Skeletal muscle tissue (tissue), 4 donors: ENCODE measurements around the gene RFC2. TPM values are rescaled to one million over a fixed set of nuclear protein-coding genes. Genes with fewer than 3 reads are reported as not detected.
"Not testable (repeated sequence)": the region's sequence is repeated elsewhere in the genome, so short reads cannot be mapped to it uniquely, and the experiment has no call there.

Experiments used
- H3K27ac ChIP-seq: one replicate; pipeline ENCODE4 v1.7.0; 2013; ENCODE audit warnings: mild to moderate bottlenecking, low read depth, low read length, inconsistent platforms
- H3K27me3 ChIP-seq, 3 donors: one replicate each; pipeline ENCODE4 v1.7.0; 2013; ENCODE audit warnings: low read length in 3 of 3; ENCODE audit not compliant: control insufficient read depth in 3 of 3, insufficient read depth in 3 of 3
- H3K36me3 ChIP-seq, 3 donors: one replicate each; pipeline ENCODE4 v1.7.0; 2013; ENCODE audit warnings: low read length in 3 of 3; ENCODE audit not compliant: control insufficient read depth in 3 of 3, insufficient read depth in 3 of 3
- H3K4me1 ChIP-seq, 3 donors: one replicate each; pipeline ENCODE4 v1.7.0; 2013; ENCODE audit warnings: low read length in 3 of 3, mild to moderate bottlenecking in 3 of 3; ENCODE audit not compliant: control insufficient read depth in 3 of 3, insufficient read depth in 3 of 3
- H3K4me3 ChIP-seq, 3 donors: one replicate each; pipeline ENCODE4 v1.7.0; 2013; ENCODE audit warnings: low read length in 3 of 3
- H3K9ac ChIP-seq, 3 donors: one replicate each; pipeline ENCODE4 v1.7.0; 2013; ENCODE audit warnings: low read length in 3 of 3, mild to moderate bottlenecking in 3 of 3, moderate library complexity in 2 of 3, low read depth in 1 of 3
- H3K9me3 ChIP-seq, 3 donors: one replicate each; pipeline ENCODE4 v1.7.0; 2013; ENCODE audit warnings: low read length in 3 of 3; ENCODE audit not compliant: control insufficient read depth in 3 of 3
- total RNA-seq: library from RNA; depleted of rRNA; stranded (reverse); fragments of >200 nt; gene quantifications from one replicate; pipeline ENCODE4 v1.2.3, GENCODE V29; 2014
- donor health status: Osteomylitis.

Gene RFC2
- total RNA-seq, 1 donor from 2014 or later: 21.4 TPM

DNA sequence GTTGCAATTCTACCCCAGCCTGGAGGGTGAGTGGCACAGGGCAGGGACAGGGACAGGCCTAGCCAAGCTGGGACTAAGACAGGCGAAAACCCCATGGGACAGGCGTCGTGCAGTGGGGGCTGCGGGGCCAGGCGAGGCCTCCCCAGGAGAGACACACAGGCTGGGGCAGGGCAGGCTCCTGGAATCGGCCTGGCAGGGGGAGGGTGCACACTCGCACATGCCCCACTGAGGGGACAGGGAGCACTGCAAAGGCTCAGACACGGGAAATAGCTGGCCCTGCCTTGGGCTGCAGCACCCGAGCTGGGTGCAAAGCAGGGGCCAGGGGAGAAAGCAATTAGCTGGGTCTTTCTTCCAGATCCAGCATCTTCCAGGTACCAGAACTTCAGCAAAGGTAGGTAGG is 34.0 kb downstream of the RFC2 start:
- H3K9ac ChIP-seq: no peak overlapping the region
- H3K4me1 ChIP-seq: no peaks in the 10 kb centered on the region
- no peak overlapping the region for H3K27ac ChIP-seq
- H3K4me3 ChIP-seq: no peak overlapping the region
- no peaks in the 10 kb centered on the region for H3K27me3 ChIP-seq
- H3K36me3 ChIP-seq: peaks cover 0 to 10% (median 2%) of the 10 kb centered on the region in 3 donors
- no peaks in the 10 kb centered on the region for H3K9me3 ChIP-seq

DNA sequence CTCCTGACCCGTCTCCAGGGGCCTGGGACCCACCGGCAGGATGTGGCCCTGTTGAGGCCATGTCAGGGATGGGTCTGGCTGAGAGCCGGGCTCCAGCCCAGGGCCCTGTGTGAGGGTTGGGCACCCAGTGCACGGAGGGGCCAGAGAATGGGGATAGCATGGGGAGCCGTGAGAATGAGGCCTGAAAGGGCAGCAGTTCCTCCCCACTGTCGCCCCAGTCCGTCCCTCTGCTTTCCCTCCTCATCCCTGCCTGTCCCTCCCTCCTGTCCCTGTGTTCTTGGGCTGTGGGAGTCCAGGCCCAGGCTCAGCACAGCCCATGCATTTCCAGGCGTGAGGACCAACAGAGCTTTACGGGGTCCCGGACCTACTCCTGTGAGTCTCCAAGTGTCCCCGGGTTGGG is 34.8 kb downstream of the RFC2 start:
- no peaks in the 10 kb centered on the region for H3K4me1 ChIP-seq
- H3K36me3 ChIP-seq: peaks cover 0 to 6% (median 2%) of the 10 kb centered on the region in 3 donors

GRCh38 chr7:74218343-74218698 is 35.9 kb downstream of the RFC2 start:
- Histone ChIP-seq H3K27ac (no peak overlapping the region), H3K27me3 (no peaks in the 10 kb centered on the region), H3K4me1 (no peaks in the 10 kb centered on the region), H3K9ac (no peak overlapping the region), H3K4me3 (no peak overlapping the region), H3K36me3 (no peaks in the 10 kb centered on the region), H3K9me3 (no peaks in the 10 kb centered on the region)

More for the DNA sequence above, 34.8 kb downstream of the RFC2 start:
- H3K4me3 ChIP-seq: no peak overlapping the region
- no peak overlapping the region for H3K27ac ChIP-seq
- H3K27me3 ChIP-seq: no peaks in the 10 kb centered on the region
- H3K9ac ChIP-seq: no peak overlapping the region
- H3K9me3 ChIP-seq: no peaks in the 10 kb centered on the region

GRCh38 chr7:74217455-74218342 is 36.5 kb downstream of the RFC2 start:
- no peaks in the 10 kb centered on the region for H3K27me3 ChIP-seq
- no peak overlapping the region for H3K27ac ChIP-seq
- no peak overlapping the region for H3K9ac ChIP-seq
- H3K4me1 ChIP-seq: no peaks in the 10 kb centered on the region
- no peak overlapping the region for H3K4me3 ChIP-seq
- H3K9me3 ChIP-seq: no peaks in the 10 kb centered on the region
- no peaks in the 10 kb centered on the region for H3K36me3 ChIP-seq

GRCh38 chr7:74216361-74216761 is 37.8 kb downstream of the RFC2 start:
- H3K27me3 ChIP-seq: no peaks in the 10 kb centered on the region
- no peak overlapping the region for H3K27ac ChIP-seq
- no peaks in the 10 kb centered on the region for H3K9me3 ChIP-seq
- no peaks in the 10 kb centered on the region for H3K4me1 ChIP-seq
- H3K9ac ChIP-seq: no peak overlapping the region
- no peak overlapping the region for H3K4me3 ChIP-seq
- H3K36me3 ChIP-seq: no peaks in the 10 kb centered on the region

DNA sequence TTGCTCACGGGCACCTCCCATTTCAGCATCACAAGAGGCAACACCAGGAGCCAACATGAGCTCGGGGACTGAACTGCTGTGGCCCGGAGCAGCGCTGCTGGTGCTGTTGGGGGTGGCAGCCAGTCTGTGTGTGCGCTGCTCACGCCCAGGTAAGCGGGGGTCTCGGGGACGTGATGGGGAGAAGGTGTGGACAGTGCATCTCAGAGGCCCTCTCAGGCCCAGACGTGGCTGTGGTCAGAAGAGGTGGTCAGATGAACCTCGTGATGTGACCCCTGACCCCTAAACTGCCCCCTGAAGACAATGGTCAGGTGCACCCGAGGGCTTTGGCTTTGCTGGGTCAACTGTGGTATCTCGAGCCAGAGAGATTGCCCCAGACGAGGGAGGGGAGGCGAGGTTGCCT is 38.3 kb downstream of the RFC2 start:
- no peak overlapping the region for H3K4me3 ChIP-seq
- H3K27me3 ChIP-seq: no peaks in the 10 kb centered on the region
- H3K36me3 ChIP-seq: no peaks in the 10 kb centered on the region
- H3K9me3 ChIP-seq: no peaks in the 10 kb centered on the region
- H3K9ac ChIP-seq: no peak overlapping the region
- no peak overlapping the region for H3K27ac ChIP-seq
- H3K4me1 ChIP-seq: no peaks in the 10 kb centered on the region

DNA sequence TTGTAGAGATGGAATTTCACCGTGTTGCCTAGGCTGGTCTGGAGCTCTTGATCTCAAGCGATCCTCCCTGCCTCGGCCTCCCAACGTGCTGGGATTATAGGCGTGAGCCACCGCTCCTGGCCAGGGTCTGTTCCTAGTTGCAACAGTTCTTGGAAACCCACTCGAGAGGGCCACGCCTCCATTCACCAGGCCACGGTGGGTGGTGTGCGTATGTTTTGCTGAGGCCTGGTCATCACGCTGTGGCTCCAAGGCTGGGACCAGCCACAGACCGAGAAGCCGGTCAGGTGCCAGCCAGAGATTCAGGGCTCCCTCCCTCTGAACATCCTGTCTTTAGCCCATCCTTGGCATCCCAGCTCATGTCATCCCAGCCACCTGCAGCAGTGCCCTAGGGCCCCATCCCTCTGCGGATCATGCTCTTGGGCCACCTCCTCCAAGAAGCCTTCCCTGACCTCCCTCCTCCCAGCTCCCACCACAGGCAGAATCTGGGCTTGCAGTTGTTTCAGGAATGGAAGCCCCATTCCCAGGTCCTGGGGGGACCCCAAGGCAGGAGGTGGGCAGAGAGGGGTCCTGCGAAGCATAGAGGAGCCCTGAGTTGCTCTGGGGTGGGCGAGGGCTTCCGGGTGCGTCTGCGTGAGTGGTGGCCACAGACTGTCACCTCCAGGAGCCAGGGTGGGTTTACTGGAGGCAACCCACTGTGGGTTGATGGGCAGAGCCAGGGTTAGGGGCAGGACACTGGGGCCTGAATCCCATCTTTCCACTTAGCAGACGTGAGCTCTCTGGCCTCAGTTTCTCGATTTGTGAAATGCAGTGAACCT is 39.2 kb downstream of the RFC2 start:
- H3K36me3 ChIP-seq: no peaks in the 10 kb centered on the region
- H3K4me1 ChIP-seq: no peaks in the 10 kb centered on the region
- H3K9ac ChIP-seq: no peak overlapping the region
- H3K27me3 ChIP-seq: no peaks in the 10 kb centered on the region
- no peak overlapping the region for H3K4me3 ChIP-seq
- H3K9me3 ChIP-seq: no peaks in the 10 kb centered on the region
- H3K27ac ChIP-seq: no peak overlapping the region

DNA sequence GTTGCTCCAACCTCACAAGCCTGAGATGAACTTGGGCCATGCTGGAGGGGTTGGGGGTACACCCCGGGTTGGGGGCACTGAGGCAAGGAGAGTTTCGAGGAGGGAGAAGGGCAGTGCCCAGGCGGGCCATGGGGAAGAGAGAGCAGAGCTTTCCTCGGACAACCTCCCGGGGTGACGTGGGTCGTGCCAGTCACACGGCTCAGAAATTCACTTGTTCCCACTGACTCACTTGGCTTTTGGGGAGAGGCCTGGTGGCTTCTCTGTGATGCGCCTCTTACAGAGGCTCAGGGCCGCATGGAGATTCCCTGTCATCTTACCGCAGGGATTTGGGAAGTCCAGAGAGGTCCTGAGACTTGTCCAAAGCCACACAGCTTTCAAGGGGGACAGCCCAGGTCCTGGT is 41.5 kb downstream of the RFC2 start:
- Histone ChIP-seq H3K4me3 (no peak overlapping the region), H3K36me3 (no peaks in the 10 kb centered on the region), H3K4me1 (no peaks in the 10 kb centered on the region), H3K27ac (no peak overlapping the region), H3K9ac (peak overlapping the region in 1 of 3 donors; percentile 8), H3K27me3 (no peaks in the 10 kb centered on the region), H3K9me3 (no peaks in the 10 kb centered on the region)

DNA sequence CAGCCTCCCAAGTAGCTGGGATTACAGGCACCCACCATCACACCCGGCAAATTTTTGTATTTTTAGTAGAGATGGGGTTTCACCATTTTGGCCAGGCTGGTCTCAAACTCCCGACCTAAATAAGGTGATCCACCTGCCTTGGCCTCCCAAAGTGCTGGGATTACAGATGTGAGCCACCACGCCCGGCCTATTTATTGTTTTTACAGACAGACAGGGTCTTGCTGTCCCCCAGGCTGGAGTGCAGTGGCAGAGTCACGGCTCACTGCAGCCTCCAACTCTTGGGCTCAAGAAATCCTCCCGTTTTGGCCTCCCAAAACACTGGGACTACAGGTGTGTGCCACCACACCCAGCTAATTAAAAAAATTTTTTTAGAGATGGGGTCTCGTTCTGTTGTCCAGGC is 46.0 kb downstream of the RFC2 start:
- not testable (repeated sequence) for H3K36me3 ChIP-seq, H3K27me3 ChIP-seq, H3K9me3 ChIP-seq, H3K4me1 ChIP-seq, H3K27ac ChIP-seq, H3K4me3 ChIP-seq, H3K9ac ChIP-seq

- no peaks in the 10 kb centered on the region for H3K9me3 ChIP-seq
- H3K27me3 ChIP-seq: no peaks in the 10 kb centered on the region
- H3K9ac ChIP-seq: no peak overlapping the region
- no peaks in the 10 kb centered on the region for H3K36me3 ChIP-seq
- H3K4me3 ChIP-seq: no peak overlapping the region
- no peak overlapping the region for H3K27ac ChIP-seq
- peaks cover 3 to 5% (median 5%) of the 10 kb centered on the region in 3 donors for H3K4me1 ChIP-seq
These were observed 46.6 kb downstream of the RFC2 start for GRCh38 chr7:74207586-74207985.
